ENCODE data around the gene SLC25A11. TPM values are rescaled to one million over a fixed set of nuclear protein-coding genes. Genes with fewer than 3 reads are reported as not detected.

SLC25A11 gene
- total and polyA plus RNA-seq, 2 donors (not counting 1 experiment from before 2014, with no cell fraction given) = 32.3 to 44.4 TPM

- Mint-ChIP-seq H3K9me3 (ENCODE audit: insufficient read depth) (no peaks in the 10 kb centered on the region), H3K27ac (peak overlapping the region; percentile 72), H3K4me1 (peaks cover 48% of the 10 kb centered on the region), H3K4me3 (peak overlapping the region; percentile 93), H3K27me3 (peaks cover 7% of the 10 kb centered on the region)
- WGBS (ENCODE audit: insufficient coverage) = 40% methylated on average over 45 of the region's 48 CpGs
- H3K36me3 ChIP-seq (replicated peaks in 1 of 2; ENCODE audit: control extremely low read depth in 1 of 2, control insufficient read depth in 1 of 2, extremely low read depth in 1 of 2, insufficient read depth in 2 of 2, low read length in 1 of 2) = peaks cover 0 to 3% of the 10 kb centered on the region in 2 experiments
- no peak overlapping the region for H2AFZ ChIP-seq (ENCODE audit: insufficient read depth, low read depth, low read length, poor library complexity, severe bottlenecking)
- intact Hi-C loops (cut with micrococcal nuclease) = loop anchor here (5.0 kb wide), 1 partner anchor 334 kb away; no protein-coding TSS in a partner anchor
- peaks cover 0 to 25% (median 0%) of the 10 kb centered on the region in 3 donors for H3K9me3 ChIP-seq (ENCODE audit: control extremely low read depth in 1 of 3, control insufficient read depth in 2 of 3, insufficient read depth in 1 of 3, low read length in 2 of 3)
- peak; percentile 68 for DNase-seq
- TF ChIP-seq, protein P1, sequence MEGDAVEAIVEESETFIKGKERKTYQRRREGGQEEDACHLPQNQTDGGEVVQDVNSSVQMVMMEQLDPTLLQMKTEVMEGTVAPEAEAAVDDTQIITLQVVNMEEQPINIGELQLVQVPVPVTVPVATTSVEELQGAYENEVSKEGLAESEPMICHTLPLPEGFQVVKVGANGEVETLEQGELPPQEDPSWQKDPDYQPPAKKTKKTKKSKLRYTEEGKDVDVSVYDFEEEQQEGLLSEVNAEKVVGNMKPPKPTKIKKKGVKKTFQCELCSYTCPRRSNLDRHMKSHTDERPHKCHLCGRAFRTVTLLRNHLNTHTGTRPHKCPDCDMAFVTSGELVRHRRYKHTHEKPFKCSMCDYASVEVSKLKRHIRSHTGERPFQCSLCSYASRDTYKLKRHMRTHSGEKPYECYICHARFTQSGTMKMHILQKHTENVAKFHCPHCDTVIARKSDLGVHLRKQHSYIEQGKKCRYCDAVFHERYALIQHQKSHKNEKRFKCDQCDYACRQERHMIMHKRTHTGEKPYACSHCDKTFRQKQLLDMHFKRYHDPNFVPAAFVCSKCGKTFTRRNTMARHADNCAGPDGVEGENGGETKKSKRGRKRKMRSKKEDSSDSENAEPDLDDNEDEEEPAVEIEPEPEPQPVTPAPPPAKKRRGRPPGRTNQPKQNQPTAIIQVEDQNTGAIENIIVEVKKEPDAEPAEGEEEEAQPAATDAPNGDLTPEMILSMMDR (IDR thresholded peaks at IDR 0.05) = no peak
- TF ChIP-seq EZH2 (IDR thresholded peaks at IDR 0.05; ENCODE audit: borderline replicate concordance, insufficient read depth, low read depth, low read length, poor library complexity, severe bottlenecking) = no peak
- H3K4me3 ChIP-seq (ENCODE audit: control extremely low read depth in 1 of 5, extremely low read depth in 1 of 5, insufficient read depth in 1 of 5, low read depth in 2 of 5, low read length in 4 of 5) = peak overlapping the region in 4 of 5 experiments; percentile 9 to 67 (median 44)
- POLR2A ChIA-PET = interaction anchor here (1.9 to 2.0 kb wide), 2 partner anchors 38 to 65 kb away, joined by 5 read pairs; partner anchors contain the start of genes RNF167, SLC25A11 and SPAG7
- H3K4me1 ChIP-seq (ENCODE audit: control insufficient read depth in 2 of 2, insufficient read depth in 2 of 2, low read length in 2 of 2) = peaks cover 45 to 53% of the 10 kb centered on the region in 2 donors
- H4K20me1 ChIP-seq (ENCODE audit: control insufficient read depth, insufficient read depth, low read length, poor library complexity, severe bottlenecking) = no peaks in the 10 kb centered on the region
- H3K9ac ChIP-seq (ENCODE audit: low read length) = peak overlapping the region; percentile 68
- no peaks in the 10 kb centered on the region for H3K79me2 ChIP-seq (ENCODE audit: control insufficient read depth, insufficient read depth, low read length)
- ATAC-seq (ENCODE audit: low read depth) = no peak
- CTCF ChIA-PET = interaction anchor here (1.0 to 4.0 kb wide), 7 partner anchors 38 to 483 kb away, joined by 3 to 15 read pairs (median 6); partner anchors contain the start of genes GLTPD2, RNF167, SLC25A11 and SPAG7
- H3K27ac ChIP-seq (ENCODE audit: low read length in 2 of 2) = peak overlapping the region; percentile 28 to 53
- peak overlapping the region; percentile 98 for H3K4me2 ChIP-seq (replicated peaks; ENCODE audit: low read depth, low read length, poor library complexity, severe bottlenecking)
- peaks cover 0 to 30% (median 11%) of the 10 kb centered on the region in 4 experiments for H3K27me3 ChIP-seq (replicated peaks in 1 of 4; ENCODE audit: control extremely low read depth in 1 of 4, control insufficient read depth in 3 of 4, insufficient read depth in 4 of 4, low read length in 3 of 4)
Observed at GRCh38 chr17:4901648-4902344, 38.0 kb downstream of the SLC25A11 start.

Data from B cell (primary cell).